GM20000 (cell line): Measurements from ENCODE around the gene BRD1.
A peak's percentile ranks its signal among the peaks of the same experiment; 100 is the strongest.
"Not testable (repeated sequence)": the region's sequence is repeated elsewhere in the genome, so short reads cannot be mapped to it uniquely, and the experiment has no call there.

Source experiments
- DNase-seq: peaks from one replicate; pipeline ENCODE4 v3.0.0; 2012; ENCODE audit warnings: low spot score
- CTCF ChIP-seq: IDR thresholded peaks from 2 replicates; pipeline ENCODE4 v1.5.1; 2012; ENCODE audit warnings: mild to moderate bottlenecking, control low read depth; ENCODE audit errors: extremely low read depth, missing control alignments

The BRD1 gene

GRCh38 chr22:49858827-49859226 is 31.2 kb upstream of the BRD1 start:
- DNase-seq, result no peak
- no peak for TF ChIP-seq CTCF

- no peak for DNase-seq
- TF ChIP-seq CTCF, result no peak
Observed at GRCh38 chr22:49856766-49857618, 29.3 kb upstream of the BRD1 start.

- DNase-seq, result no peak
- TF ChIP-seq CTCF, result no peak
Observed at GRCh38 chr22:49856343-49856742, 28.7 kb upstream of the BRD1 start.

- DNase-seq, result no peak
- TF ChIP-seq CTCF, result no peak
Observed at GRCh38 chr22:49855251-49855911, 27.7 kb upstream of the BRD1 start.

GRCh38 chr22:49853981-49854831 is 26.5 kb upstream of the BRD1 start:
- DNase-seq, result peak; percentile 49
- TF ChIP-seq CTCF, result no peak

- no peak for TF ChIP-seq CTCF
Observed at GRCh38 chr22:49852898-49853894, 25.5 kb upstream of the BRD1 start, which contains the start of gene ZBED4. ZBED4 (plus strand) TSS chr22:49853844; CDS start chr22:49883663, 29,819 bp downstream.

GRCh38 chr22:49852568-49852897 is 24.9 kb upstream of the BRD1 start:
- not testable (repeated sequence) for DNase-seq

More at GRCh38 chr22:49852898-49853894, 25.5 kb upstream of the BRD1 start, which contains the start of gene ZBED4:
- peak; percentile 100 for DNase-seq
